Caco-2 (cell line): Measurements from ENCODE around the gene SLC38A8. TPM values are rescaled to one million over a fixed set of nuclear protein-coding genes. Genes with fewer than 3 reads are reported as not detected.

Source experiments
- BruUV-seq: library from RNA; stranded (reverse); fragments of 400-500 nt; replicated peaks from 2 replicates; lab custom pipeline; 2021; lab: Mats Ljungman, UMichigan
- CTCF ChIA-PET: fragments of 300-600 bp; sonication (Branson Sonifier 250); formaldehyde crosslinking; loops from one replicate; lab custom pipeline; 2022; ENCODE audit warnings: antibody characterized with exemption; lab: Charles Lee
- POLR2A ChIA-PET: fragments of 300-600 bp; sonication (Branson Sonifier 250); formaldehyde crosslinking; loops from one replicate; lab custom pipeline; 2022; ENCODE audit warnings: antibody characterized with exemption; lab: Charles Lee
- DNase-seq, 2 experiments: peaks; one replicate each; pipeline versions ENCODE4 v3.0.0 to v3.0.0-alpha.2; 2020 to 2022
- H3K27me3 ChIP-seq: replicated peaks from 2 replicates; pipeline ENCODE4 v1.6.0; 2011; ENCODE audit warnings: low read length; ENCODE audit not compliant: control insufficient read depth, insufficient read depth
- H3K36me3 ChIP-seq: 2 replicates; pipeline ENCODE4 v1.5.1; 2011; ENCODE audit warnings: low read length; ENCODE audit not compliant: control insufficient read depth, insufficient read depth
- H3K4me1 ChIP-seq: fragments of 250-450 bp; sonication (Bioruptor Pico); 2 replicates; pipeline ENCODE4 v1.5.1; 2020; ENCODE audit warnings: mild to moderate bottlenecking
- H3K4me3 ChIP-seq: 2 replicates; pipeline ENCODE4 v1.5.1; 2011; ENCODE audit warnings: low read depth, mild to moderate bottlenecking, control low read depth, low read length
- H3K9me3 ChIP-seq: fragments of 250-450 bp; sonication (Bioruptor Pico); 2 replicates; pipeline ENCODE4 v1.5.1; 2020; ENCODE audit warnings: mild to moderate bottlenecking, moderate library complexity
- H3K27ac Mint-ChIP-seq: one replicate; pipeline ENCODE4 v1.8.0; 2022; ENCODE audit warnings: mixed read lengths; ENCODE audit not compliant: unreplicated experiment
- H3K27me3 Mint-ChIP-seq: one replicate; pipeline ENCODE4 v1.8.0; 2022; ENCODE audit warnings: mixed read lengths; ENCODE audit not compliant: insufficient read depth, unreplicated experiment
- H3K36me3 Mint-ChIP-seq: one replicate; pipeline ENCODE4 v1.8.0; 2022; ENCODE audit warnings: mild to moderate bottlenecking, mixed read lengths; ENCODE audit not compliant: insufficient read depth, unreplicated experiment
- H3K4me1 Mint-ChIP-seq: one replicate; pipeline ENCODE4 v1.8.0; 2022; ENCODE audit warnings: low read depth, mixed read lengths; ENCODE audit not compliant: unreplicated experiment
- H3K4me3 Mint-ChIP-seq: one replicate; pipeline ENCODE4 v1.8.0; 2022; ENCODE audit warnings: mild to moderate bottlenecking, moderate library complexity, mixed read lengths; ENCODE audit not compliant: unreplicated experiment
- H3K9me3 Mint-ChIP-seq: one replicate; pipeline ENCODE4 v1.8.0; 2022; ENCODE audit warnings: mixed read lengths; ENCODE audit not compliant: unreplicated experiment
- intact Hi-C: fragments of 100-400 bp; cut with micrococcal nuclease; formaldehyde crosslinking; loops from one replicate; pipeline ENCODE4 v1.10.0; 2022; ENCODE audit not compliant: unreplicated experiment
- total RNA-seq: library from RNA; stranded (reverse); gene quantifications from 2 replicates; pipeline ENCODE4 v1.2.3, GENCODE V29; 2022
- TF ChIP-seq, protein P1 (sequence below), 2 experiments: fragments of 200-600 bp in 1 of 2; IDR thresholded peaks; 1 replicate in 1 of 2; 2 replicates in 1 of 2; pipeline versions ENCODE4 v1.5.1 to v1.8.0; 2011 to 2022; ENCODE audit warnings: antibody characterized with exemption in 1 of 2, control low read depth in 1 of 2, inconsistent platforms in 1 of 2, low read depth in 1 of 2, low read length in 1 of 2, mild to moderate bottlenecking in 1 of 2, moderate library complexity in 1 of 2; ENCODE audit not compliant: insufficient read depth in 1 of 2, severe bottlenecking in 1 of 2, unreplicated experiment in 1 of 2

The SLC38A8 gene
- total RNA-seq, 1 experiment from 2014 or later = 0.79 TPM

DNA sequence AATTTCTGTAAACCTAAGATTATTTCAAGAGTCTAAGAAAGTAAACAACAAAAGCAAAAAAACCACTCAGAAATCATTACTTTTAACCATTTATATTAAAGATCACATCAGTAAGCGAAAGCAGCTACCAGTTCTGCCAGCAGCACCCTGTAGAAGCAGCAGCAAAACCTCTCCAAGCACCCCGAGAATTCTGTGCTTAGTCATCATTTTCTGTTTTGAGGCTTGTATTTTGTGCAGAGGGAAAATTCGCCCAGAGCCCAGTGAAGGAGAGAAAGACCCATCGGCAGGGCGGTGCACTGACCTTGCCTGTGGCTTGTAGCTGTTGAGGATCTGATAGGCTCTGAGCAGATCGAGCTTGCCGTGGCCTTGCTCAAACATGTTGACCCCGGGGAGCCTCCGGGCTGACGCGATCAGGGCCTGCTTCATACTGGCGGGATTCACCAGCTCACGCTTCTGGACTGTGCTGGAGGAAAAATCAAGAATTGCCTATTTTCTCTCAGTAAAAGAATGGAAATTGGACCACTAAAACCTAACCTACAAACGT is 38.9 kb upstream of the SLC38A8 start:
- POLR2A ChIA-PET = no interaction called here
- Histone ChIP-seq H3K4me1 (no peaks in the 10 kb centered on the region), H3K4me3 (no peak overlapping the region), H3K9me3 (no peaks in the 10 kb centered on the region), H3K27me3 (no peaks in the 10 kb centered on the region), H3K36me3 (peaks cover 9% of the 10 kb centered on the region)
- TF ChIP-seq, protein P1, sequence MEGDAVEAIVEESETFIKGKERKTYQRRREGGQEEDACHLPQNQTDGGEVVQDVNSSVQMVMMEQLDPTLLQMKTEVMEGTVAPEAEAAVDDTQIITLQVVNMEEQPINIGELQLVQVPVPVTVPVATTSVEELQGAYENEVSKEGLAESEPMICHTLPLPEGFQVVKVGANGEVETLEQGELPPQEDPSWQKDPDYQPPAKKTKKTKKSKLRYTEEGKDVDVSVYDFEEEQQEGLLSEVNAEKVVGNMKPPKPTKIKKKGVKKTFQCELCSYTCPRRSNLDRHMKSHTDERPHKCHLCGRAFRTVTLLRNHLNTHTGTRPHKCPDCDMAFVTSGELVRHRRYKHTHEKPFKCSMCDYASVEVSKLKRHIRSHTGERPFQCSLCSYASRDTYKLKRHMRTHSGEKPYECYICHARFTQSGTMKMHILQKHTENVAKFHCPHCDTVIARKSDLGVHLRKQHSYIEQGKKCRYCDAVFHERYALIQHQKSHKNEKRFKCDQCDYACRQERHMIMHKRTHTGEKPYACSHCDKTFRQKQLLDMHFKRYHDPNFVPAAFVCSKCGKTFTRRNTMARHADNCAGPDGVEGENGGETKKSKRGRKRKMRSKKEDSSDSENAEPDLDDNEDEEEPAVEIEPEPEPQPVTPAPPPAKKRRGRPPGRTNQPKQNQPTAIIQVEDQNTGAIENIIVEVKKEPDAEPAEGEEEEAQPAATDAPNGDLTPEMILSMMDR (IDR thresholded peaks at IDR 0.05; ENCODE audit: insufficient read depth in 1 of 2, low read depth in 1 of 2, low read length in 1 of 2, severe bottlenecking in 1 of 2, unreplicated experiment in 1 of 2) = no peak
- no TSS peak for BruUV-seq
- DNase-seq = no peak
- Mint-ChIP-seq H3K4me3 (no peak overlapping the region), H3K9me3 (no peaks in the 10 kb centered on the region), H3K4me1 (no peaks in the 10 kb centered on the region), H3K36me3 (peaks cover 62% of the 10 kb centered on the region), H3K27me3 (no peaks in the 10 kb centered on the region), H3K27ac (no peak overlapping the region)
- CTCF ChIA-PET = no interaction called here
- intact Hi-C loops = loop anchor here (10.0 kb wide), 1 partner anchor 403 kb away; no protein-coding TSS in a partner anchor

DNA sequence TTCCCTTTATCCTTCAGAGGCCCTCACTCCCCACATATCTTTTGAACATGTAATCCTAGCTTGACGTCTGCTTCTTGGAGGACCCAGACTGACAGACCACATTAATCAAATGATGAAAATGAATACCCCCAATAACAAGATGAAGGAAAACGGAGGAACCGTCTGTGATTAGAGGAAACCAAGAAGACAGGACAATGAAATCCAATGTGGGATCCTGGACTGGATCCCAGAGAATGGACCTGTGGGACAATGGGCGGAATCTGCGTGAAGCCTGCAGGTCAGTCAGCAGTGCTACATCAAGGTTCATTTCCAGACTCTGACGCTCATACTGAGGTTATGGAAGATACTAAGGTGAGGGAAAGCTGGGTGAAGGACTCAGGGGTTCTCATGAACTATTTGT is 38.2 kb upstream of the SLC38A8 start:
- ChIA-PET CTCF (no interaction called here), POLR2A (no interaction called here)
- Mint-ChIP-seq H3K4me1 (no peaks in the 10 kb centered on the region), H3K9me3 (no peaks in the 10 kb centered on the region), H3K27me3 (no peaks in the 10 kb centered on the region), H3K27ac (no peak overlapping the region), H3K4me3 (no peak overlapping the region), H3K36me3 (peaks cover 60% of the 10 kb centered on the region)
- Histone ChIP-seq H3K4me1 (no peaks in the 10 kb centered on the region), H3K36me3 (peaks cover 9% of the 10 kb centered on the region), H3K27me3 (no peaks in the 10 kb centered on the region), H3K4me3 (no peak overlapping the region), H3K9me3 (no peaks in the 10 kb centered on the region)
- BruUV-seq = no TSS peak
- intact Hi-C loops = loop anchor here (10.0 kb wide), 1 partner anchor 404 kb away; no protein-coding TSS in a partner anchor
- TF ChIP-seq, protein P1 (IDR thresholded peaks at IDR 0.05; ENCODE audit: insufficient read depth in 1 of 2, low read depth in 1 of 2, low read length in 1 of 2, severe bottlenecking in 1 of 2, unreplicated experiment in 1 of 2) = no peak
- DNase-seq = no peak

- ChIA-PET POLR2A (no interaction called here), CTCF (interaction anchor here (0.6 kb wide), 1 partner anchor 89 kb away, joined by 3 read pairs; no protein-coding TSS in a partner anchor)
- Mint-ChIP-seq H3K36me3 (peaks cover 62% of the 10 kb centered on the region), H3K27ac (no peak overlapping the region), H3K9me3 (no peaks in the 10 kb centered on the region), H3K4me1 (no peaks in the 10 kb centered on the region), H3K27me3 (no peaks in the 10 kb centered on the region), H3K4me3 (no peak overlapping the region)
- no TSS peak for BruUV-seq
- Histone ChIP-seq H3K4me1 (no peaks in the 10 kb centered on the region), H3K9me3 (no peaks in the 10 kb centered on the region), H3K4me3 (no peak overlapping the region), H3K27me3 (no peaks in the 10 kb centered on the region), H3K36me3 (peaks cover 9% of the 10 kb centered on the region)
- intact Hi-C loops = loop anchor here (10.0 kb wide), 1 partner anchor 404 kb away; no protein-coding TSS in a partner anchor
- TF ChIP-seq, protein P1 (IDR thresholded peaks at IDR 0.05; ENCODE audit: insufficient read depth in 1 of 2, low read depth in 1 of 2, low read length in 1 of 2, severe bottlenecking in 1 of 2, unreplicated experiment in 1 of 2) = no peak
- no peak for DNase-seq
These were observed 37.8 kb upstream of the SLC38A8 start for GRCh38 chr16:84080378-84080777.
